Panc1 (cell line): ENCODE results near the gene LLGL2. TPM values are rescaled to one million over a fixed set of nuclear protein-coding genes. Genes with fewer than 3 reads are reported as not detected.
A peak's percentile ranks its signal among the peaks of the same experiment; 100 is the strongest.

ENCODE experiments used
- ATAC-seq: fragments of 200-7000 bp; cut with Tn5 transposase; 2 replicates; pipeline ENCODE4 v1.9.1; 2020; ENCODE audit warnings: mild to moderate bottlenecking, moderate library complexity
- BruUV-seq: library from RNA; stranded (reverse); fragments of 400-500 nt; replicated peaks from 2 replicates; lab custom pipeline; 2021; lab: Mats Ljungman, UMichigan
- CTCF ChIA-PET: fragments of 300-600 bp; sonication (Branson Sonifier 250); formaldehyde crosslinking; loops from one replicate; lab custom pipeline; 2022; ENCODE audit warnings: antibody characterized with exemption; lab: Charles Lee
- POLR2A ChIA-PET: fragments of 300-600 bp; sonication (Branson Sonifier 250); formaldehyde crosslinking; loops from one replicate; lab custom pipeline; 2022; ENCODE audit warnings: antibody characterized with exemption; lab: Charles Lee
- DNase-seq: peaks from one replicate; pipeline ENCODE4 v3.0.0-alpha.2; 2010; ENCODE audit warnings: low read depth, low spot score
- H3K27ac ChIP-seq: 2 replicates; pipeline ENCODE4 v1.5.1; 2011; ENCODE audit warnings: mild to moderate bottlenecking, low read length, inconsistent platforms
- H3K27me3 ChIP-seq: fragments of 200-500 bp; sonication (Bioruptor generic); 2 replicates; pipeline ENCODE4 v1.6.0; 2014; ENCODE audit warnings: low read length, inconsistent platforms; ENCODE audit not compliant: control insufficient read depth, insufficient read depth
- H3K36me3 ChIP-seq: fragments of 200-500 bp; sonication (Bioruptor generic); 2 replicates; pipeline ENCODE4 v1.5.1; 2014; ENCODE audit warnings: inconsistent platforms, mild to moderate bottlenecking, low read length, moderate library complexity; ENCODE audit not compliant: control insufficient read depth, insufficient read depth
- H3K4me1 ChIP-seq: 2 replicates; pipeline ENCODE4 v1.5.1; 2011; ENCODE audit warnings: inconsistent platforms, mild to moderate bottlenecking, low read length, moderate library complexity; ENCODE audit not compliant: control insufficient read depth, insufficient read depth
- H3K4me3 ChIP-seq, 2 experiments: 2 replicates each; pipeline ENCODE4 v1.5.1; 2011 to 2012; ENCODE audit warnings: low read depth in 2 of 2, low read length in 2 of 2, mild to moderate bottlenecking in 2 of 2, inconsistent platforms in 1 of 2, moderate library complexity in 1 of 2
- H3K9me3 ChIP-seq: fragments of 200-500 bp; sonication (Bioruptor generic); 2 replicates; pipeline ENCODE4 v1.5.1; 2014; ENCODE audit warnings: low read depth, mild to moderate bottlenecking, inconsistent platforms, low read length, moderate library complexity; ENCODE audit not compliant: control insufficient read depth, insufficient read depth
- POLR2AphosphoS5 ChIP-seq: IDR thresholded peaks from 2 replicates; pipeline ENCODE4 v1.6.1; 2012; ENCODE audit warnings: mild to moderate bottlenecking, low read depth, low read length, moderate library complexity
- REST ChIP-seq, 2 experiments: IDR thresholded peaks; 2 replicates each; pipeline ENCODE4 v1.6.1; 2011 to 2012; ENCODE audit warnings: low read depth in 2 of 2, control low read depth in 1 of 2, low read length in 1 of 2, mild to moderate bottlenecking in 1 of 2, moderate library complexity in 1 of 2; ENCODE audit not compliant: insufficient read depth in 1 of 2
- SIN3A ChIP-seq: IDR thresholded peaks from 2 replicates; pipeline ENCODE4 v1.6.1; 2012; ENCODE audit warnings: low read depth, mild to moderate bottlenecking, low read length, moderate library complexity, borderline replicate concordance; ENCODE audit not compliant: insufficient read depth
- TCF7L2 ChIP-seq: IDR thresholded peaks from 2 replicates; pipeline ENCODE4 v1.6.1; 2011; ENCODE audit warnings: mild to moderate bottlenecking, low read depth, low read length, inconsistent platforms
- in situ Hi-C: cut with HindIII; loops from 2 replicates; pipeline ENCODE4 v1.10.0; 2016; ENCODE audit warnings: low sequenced_read_pairs, low pct_unique_long_range_greater_than_20kb
- intact Hi-C: fragments of 100-400 bp; cut with micrococcal nuclease; formaldehyde crosslinking; loops from one replicate; pipeline ENCODE4 v1.10.0; 2022; ENCODE audit not compliant: unreplicated experiment
- total RNA-seq: library from RNA; stranded (reverse); gene quantifications from one replicate; pipeline ENCODE4 v1.2.1, GENCODE V29; 2021; ENCODE audit not compliant: unreplicated experiment
- TF ChIP-seq, protein P1 (sequence below): fragments of 450-650 bp; IDR thresholded peaks from 2 replicates; pipeline ENCODE4 v1.5.1; 2017; ENCODE audit warnings: mild to moderate bottlenecking

LLGL2 gene
- total RNA-seq, 1 experiment from 2014 or later = 201 TPM

- Histone ChIP-seq H3K36me3 (peaks cover 5% of the 10 kb centered on the region; the same call in 1 of the 2 replicates), H3K4me3 (no peak overlapping the region), H3K4me1 (peaks cover 42% of the 10 kb centered on the region), H3K27me3 (no peaks in the 10 kb centered on the region), H3K27ac (no peak overlapping the region), H3K9me3 (no peaks in the 10 kb centered on the region)
- ATAC-seq (no peak), DNase-seq (no peak)
- no TSS peak for BruUV-seq
- TF ChIP-seq POLR2AphosphoS5 = no peak
- TF ChIP-seq TCF7L2 = no peak
- TF ChIP-seq, protein P1, sequence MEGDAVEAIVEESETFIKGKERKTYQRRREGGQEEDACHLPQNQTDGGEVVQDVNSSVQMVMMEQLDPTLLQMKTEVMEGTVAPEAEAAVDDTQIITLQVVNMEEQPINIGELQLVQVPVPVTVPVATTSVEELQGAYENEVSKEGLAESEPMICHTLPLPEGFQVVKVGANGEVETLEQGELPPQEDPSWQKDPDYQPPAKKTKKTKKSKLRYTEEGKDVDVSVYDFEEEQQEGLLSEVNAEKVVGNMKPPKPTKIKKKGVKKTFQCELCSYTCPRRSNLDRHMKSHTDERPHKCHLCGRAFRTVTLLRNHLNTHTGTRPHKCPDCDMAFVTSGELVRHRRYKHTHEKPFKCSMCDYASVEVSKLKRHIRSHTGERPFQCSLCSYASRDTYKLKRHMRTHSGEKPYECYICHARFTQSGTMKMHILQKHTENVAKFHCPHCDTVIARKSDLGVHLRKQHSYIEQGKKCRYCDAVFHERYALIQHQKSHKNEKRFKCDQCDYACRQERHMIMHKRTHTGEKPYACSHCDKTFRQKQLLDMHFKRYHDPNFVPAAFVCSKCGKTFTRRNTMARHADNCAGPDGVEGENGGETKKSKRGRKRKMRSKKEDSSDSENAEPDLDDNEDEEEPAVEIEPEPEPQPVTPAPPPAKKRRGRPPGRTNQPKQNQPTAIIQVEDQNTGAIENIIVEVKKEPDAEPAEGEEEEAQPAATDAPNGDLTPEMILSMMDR = no peak
- no peak for TF ChIP-seq REST (IDR thresholded peaks at IDR 0.05; ENCODE audit: insufficient read depth in 1 of 2, low read depth in 2 of 2, low read length in 1 of 2)
- no peak for TF ChIP-seq SIN3A
- in situ Hi-C loops (no loop called here), intact Hi-C loops (no loop called here)
- ChIA-PET POLR2A (no interaction called here), CTCF (no interaction called here)
Observed at GRCh38 chr17:75511270-75511609, 14.3 kb upstream of the LLGL2 start.

DNA sequence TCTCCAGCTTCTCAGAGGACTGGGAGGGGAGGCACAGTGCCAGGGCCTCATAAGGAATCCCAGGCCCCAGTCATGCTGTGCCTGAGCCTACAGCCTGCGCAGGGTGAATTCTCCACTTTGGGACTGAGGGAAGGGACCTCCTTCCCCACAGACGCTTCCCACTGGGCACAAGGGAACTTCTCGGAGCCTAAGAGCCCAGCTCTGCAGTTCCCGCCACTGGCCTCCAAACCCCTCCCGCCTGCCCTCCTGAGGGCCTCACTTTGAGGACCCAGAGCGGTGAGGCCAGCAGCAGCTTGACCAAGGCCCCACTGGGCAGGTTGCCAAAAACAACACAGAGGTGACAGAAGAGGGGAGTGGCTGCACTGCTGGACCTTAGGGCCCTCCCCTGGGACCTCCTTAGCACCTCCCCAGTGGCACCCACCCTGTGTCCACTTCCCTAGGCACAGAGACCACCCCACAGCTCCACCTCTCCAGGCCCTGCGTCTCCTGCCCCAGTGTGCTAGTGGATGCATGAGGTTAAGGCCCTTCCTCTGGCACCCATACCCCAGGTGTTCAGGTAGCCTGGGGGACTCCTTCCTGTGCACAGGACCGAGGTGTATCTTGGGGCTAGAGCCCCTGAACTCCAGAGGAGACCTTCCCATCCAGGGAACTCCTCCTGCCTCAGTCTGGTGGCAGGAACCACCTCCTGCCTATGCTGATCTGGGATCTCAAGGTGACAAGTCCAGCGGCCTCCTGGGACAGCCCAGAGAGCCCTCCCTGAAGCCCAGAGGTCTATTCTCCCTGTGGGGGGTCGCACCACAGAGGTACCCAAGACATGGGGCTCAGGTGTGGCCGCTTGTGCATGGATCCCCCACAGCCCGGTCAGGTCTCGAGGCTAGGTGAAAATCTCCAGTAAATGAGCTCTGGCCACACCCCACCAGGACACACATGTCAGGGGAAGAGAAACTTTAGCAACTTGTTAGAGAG is 13.6 kb upstream of the LLGL2 start:
- ChIA-PET POLR2A (no interaction called here), CTCF (interaction anchor here (0.6 kb wide), 1 partner anchor 14 kb away, joined by 3 read pairs; no protein-coding TSS in a partner anchor)
- Histone ChIP-seq H3K9me3 (no peaks in the 10 kb centered on the region), H3K4me3 (0 out of 4 replicates have a peak overlapping the region, but pooled peaks of 1 of the 2 experiments have one; percentile 11), H3K27me3 (no peaks in the 10 kb centered on the region), H3K4me1 (peaks cover 42% of the 10 kb centered on the region), H3K36me3 (peaks cover 8% of the 10 kb centered on the region; the same call in 1 of the 2 replicates), H3K27ac (no peak overlapping the region)
- DNase-seq (no peak), ATAC-seq (no peak)
- intact Hi-C loops (no loop called here), in situ Hi-C loops (no loop called here)
- no TSS peak for BruUV-seq
- TF ChIP-seq REST (IDR thresholded peaks at IDR 0.05; ENCODE audit: insufficient read depth in 1 of 2, low read depth in 2 of 2, low read length in 1 of 2) = no peak
- no peak for TF ChIP-seq SIN3A
- TF ChIP-seq TCF7L2 = no peak
- no peak for TF ChIP-seq POLR2AphosphoS5
- TF ChIP-seq, protein P1 = no peak
